ENCODE data around the gene CD226.

GRCh38 chr18:69968039-69968438, 20.4 kb upstream of the CD226 start:
- TF ChIP-seq, protein P1, sequence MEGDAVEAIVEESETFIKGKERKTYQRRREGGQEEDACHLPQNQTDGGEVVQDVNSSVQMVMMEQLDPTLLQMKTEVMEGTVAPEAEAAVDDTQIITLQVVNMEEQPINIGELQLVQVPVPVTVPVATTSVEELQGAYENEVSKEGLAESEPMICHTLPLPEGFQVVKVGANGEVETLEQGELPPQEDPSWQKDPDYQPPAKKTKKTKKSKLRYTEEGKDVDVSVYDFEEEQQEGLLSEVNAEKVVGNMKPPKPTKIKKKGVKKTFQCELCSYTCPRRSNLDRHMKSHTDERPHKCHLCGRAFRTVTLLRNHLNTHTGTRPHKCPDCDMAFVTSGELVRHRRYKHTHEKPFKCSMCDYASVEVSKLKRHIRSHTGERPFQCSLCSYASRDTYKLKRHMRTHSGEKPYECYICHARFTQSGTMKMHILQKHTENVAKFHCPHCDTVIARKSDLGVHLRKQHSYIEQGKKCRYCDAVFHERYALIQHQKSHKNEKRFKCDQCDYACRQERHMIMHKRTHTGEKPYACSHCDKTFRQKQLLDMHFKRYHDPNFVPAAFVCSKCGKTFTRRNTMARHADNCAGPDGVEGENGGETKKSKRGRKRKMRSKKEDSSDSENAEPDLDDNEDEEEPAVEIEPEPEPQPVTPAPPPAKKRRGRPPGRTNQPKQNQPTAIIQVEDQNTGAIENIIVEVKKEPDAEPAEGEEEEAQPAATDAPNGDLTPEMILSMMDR (conservative IDR thresholded peaks at IDR 0.05; ENCODE audit: low read depth, low read length) = no peak
- TF ChIP-seq CEBPB (IDR thresholded peaks at IDR 0.05; ENCODE audit: low read depth, low read length) = no peak
- no peak for TF ChIP-seq POLR2A (IDR thresholded peaks at IDR 0.05; ENCODE audit: low read depth, low read length)
- TF ChIP-seq RCOR1 (IDR thresholded peaks at IDR 0.05; ENCODE audit: insufficient replicate concordance, low read length) = no peak
- no peak for TF ChIP-seq ELK1 (IDR thresholded peaks at IDR 0.05; ENCODE audit: borderline replicate concordance, low read depth, low read length)
- TF ChIP-seq MAZ (IDR thresholded peaks at IDR 0.05; ENCODE audit: borderline replicate concordance, low read depth, low read length) = no peak
- TF ChIP-seq MAFK (IDR thresholded peaks at IDR 0.05; ENCODE audit: low read depth, low read length) = no peak
- TF ChIP-seq SMC3 (IDR thresholded peaks at IDR 0.05; ENCODE audit: low read depth, low read length) = no peak
- TF ChIP-seq, protein P2, sequence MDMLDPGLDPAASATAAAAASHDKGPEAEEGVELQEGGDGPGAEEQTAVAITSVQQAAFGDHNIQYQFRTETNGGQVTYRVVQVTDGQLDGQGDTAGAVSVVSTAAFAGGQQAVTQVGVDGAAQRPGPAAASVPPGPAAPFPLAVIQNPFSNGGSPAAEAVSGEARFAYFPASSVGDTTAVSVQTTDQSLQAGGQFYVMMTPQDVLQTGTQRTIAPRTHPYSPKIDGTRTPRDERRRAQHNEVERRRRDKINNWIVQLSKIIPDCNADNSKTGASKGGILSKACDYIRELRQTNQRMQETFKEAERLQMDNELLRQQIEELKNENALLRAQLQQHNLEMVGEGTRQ (IDR thresholded peaks at IDR 0.05; ENCODE audit: low read depth, low read length) = no peak
- no peak for TF ChIP-seq BHLHE40 (IDR thresholded peaks at IDR 0.05; ENCODE audit: low read depth, low read length)
- TF ChIP-seq CHD1 (IDR thresholded peaks at IDR 0.05; ENCODE audit: low read depth, low read length) = no peak
- TF ChIP-seq RFX5 (IDR thresholded peaks at IDR 0.05; ENCODE audit: low read depth, low read length) = no peak
- TF ChIP-seq FOS (IDR thresholded peaks at IDR 0.05; ENCODE audit: low read depth, low read length) = no peak
- TF ChIP-seq NFE2L2 (IDR thresholded peaks at IDR 0.05; ENCODE audit: low read depth, low read length) = no peak

Measured in IMR-90 (cell line).